Ascending aorta (tissue), 2 donors: ENCODE results near the gene RASSF8. TPM values are rescaled to one million over a fixed set of nuclear protein-coding genes. Genes with fewer than 3 reads are reported as not detected.

ENCODE experiments used
- DNase-seq, 2 donors: peaks; one replicate each; pipeline ENCODE4 v3.0.0-alpha.2; 2019; ENCODE audit warnings: low spot score in 2 of 2
- H3K27ac ChIP-seq, 2 donors: fragments of 200-600 bp; sonication (generic); one replicate each; pipeline ENCODE4 v1.5.1; 2016 to 2017; ENCODE audit warnings: mild to moderate bottlenecking in 1 of 2
- H3K27me3 ChIP-seq: fragments of 200-600 bp; sonication (generic); one replicate; pipeline ENCODE4 v1.5.1; 2017
- H3K36me3 ChIP-seq, 2 donors: fragments of 200-600 bp; sonication (generic); one replicate each; pipeline ENCODE4 v1.5.1; 2016
- H3K4me1 ChIP-seq, 2 donors: fragments of 200-600 bp; sonication (generic); one replicate each; pipeline ENCODE4 v1.5.1; 2016 to 2017; ENCODE audit warnings: mild to moderate bottlenecking in 1 of 2
- H3K4me3 ChIP-seq, 2 donors: fragments of 200-600 bp; sonication (generic); one replicate each; pipeline ENCODE4 v1.5.1; 2016 to 2017; ENCODE audit warnings: mild to moderate bottlenecking in 1 of 2
- H3K9me3 ChIP-seq, 2 donors: fragments of 200-600 bp; sonication (generic); one replicate each; pipeline ENCODE4 v1.5.1; 2016
- intact Hi-C: fragments of 100-400 bp; cut with DNase I; formaldehyde crosslinking; loops from one replicate; pipeline ENCODE4 v1.15.1; 2023
- total RNA-seq: library from RNA; depleted of rRNA; stranded (reverse); fragments of >200 nt; gene quantifications from one replicate; pipeline ENCODE4 v1.1.0, GENCODE V29; 2016
- TF ChIP-seq, protein P1 (sequence below), 3 experiments: fragments of 200-600 bp in 2 of 3; fragments of 450-650 bp in 1 of 3; sonication (generic) in 2 of 3; IDR thresholded peaks; one replicate each; pipeline ENCODE4 v1.5.1; 2016 to 2019; ENCODE audit warnings: antibody characterized with exemption in 3 of 3, mild to moderate bottlenecking in 1 of 3, moderate library complexity in 1 of 3

The RASSF8 gene
- total RNA-seq, 1 donor from 2014 or later: 92.1 TPM

DNA sequence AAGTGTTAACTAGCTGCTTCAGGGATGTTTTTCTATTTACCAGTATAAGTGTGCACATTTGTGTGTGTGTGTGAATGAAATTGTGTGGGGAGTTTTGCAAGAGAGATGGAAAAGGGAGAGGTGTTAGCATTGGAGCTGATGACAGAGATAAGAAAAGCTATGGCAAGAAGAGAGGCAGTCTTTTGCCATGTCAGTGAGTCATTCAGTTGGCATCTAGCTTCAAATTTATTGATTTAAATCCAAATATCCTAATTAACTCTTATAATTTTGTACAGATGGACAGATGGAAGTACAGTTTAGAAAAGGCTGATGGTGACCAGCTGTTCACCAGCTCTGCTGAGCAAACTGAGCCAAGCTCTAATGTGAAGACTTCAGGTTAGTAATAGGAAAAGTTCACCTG is 169.7 kb downstream of the RASSF8 start:
- Histone ChIP-seq H3K4me3 (no peak overlapping the region), H3K27me3 (no peaks in the 10 kb centered on the region), H3K9me3 (no peaks in the 10 kb centered on the region), H3K27ac (no peak overlapping the region), H3K36me3 (no peaks in the 10 kb centered on the region), H3K4me1 (peaks cover 0 to 9% of the 10 kb centered on the region in 2 donors)
- TF ChIP-seq, protein P1, sequence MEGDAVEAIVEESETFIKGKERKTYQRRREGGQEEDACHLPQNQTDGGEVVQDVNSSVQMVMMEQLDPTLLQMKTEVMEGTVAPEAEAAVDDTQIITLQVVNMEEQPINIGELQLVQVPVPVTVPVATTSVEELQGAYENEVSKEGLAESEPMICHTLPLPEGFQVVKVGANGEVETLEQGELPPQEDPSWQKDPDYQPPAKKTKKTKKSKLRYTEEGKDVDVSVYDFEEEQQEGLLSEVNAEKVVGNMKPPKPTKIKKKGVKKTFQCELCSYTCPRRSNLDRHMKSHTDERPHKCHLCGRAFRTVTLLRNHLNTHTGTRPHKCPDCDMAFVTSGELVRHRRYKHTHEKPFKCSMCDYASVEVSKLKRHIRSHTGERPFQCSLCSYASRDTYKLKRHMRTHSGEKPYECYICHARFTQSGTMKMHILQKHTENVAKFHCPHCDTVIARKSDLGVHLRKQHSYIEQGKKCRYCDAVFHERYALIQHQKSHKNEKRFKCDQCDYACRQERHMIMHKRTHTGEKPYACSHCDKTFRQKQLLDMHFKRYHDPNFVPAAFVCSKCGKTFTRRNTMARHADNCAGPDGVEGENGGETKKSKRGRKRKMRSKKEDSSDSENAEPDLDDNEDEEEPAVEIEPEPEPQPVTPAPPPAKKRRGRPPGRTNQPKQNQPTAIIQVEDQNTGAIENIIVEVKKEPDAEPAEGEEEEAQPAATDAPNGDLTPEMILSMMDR (IDR thresholded peaks at IDR 0.05): no peak
- DNase-seq: no peak
- intact Hi-C loops: loop anchor here (5.0 kb wide), 1 partner anchor 159 kb away; no protein-coding TSS in a partner anchor

Other genes starting within 250 kb of the RASSF8 start
- 2.9 TPM for gene BHLHE41, start 166.4 kb downstream of the RASSF8 start, total RNA-seq
- 56.3 TPM for gene SSPN, start 236.9 kb downstream of the RASSF8 start, total RNA-seq